CD14-positive monocyte (primary cell): Measurements from ENCODE around the gene HACL1. TPM values are rescaled to one million over a fixed set of nuclear protein-coding genes. Genes with fewer than 3 reads are reported as not detected.

Experiments
- DNase-seq, 3 donors: peaks; one replicate each; pipeline ENCODE4 v3.0.0-alpha.2; 2011 to 2022
- H2AFZ ChIP-seq: 2 replicates; pipeline ENCODE4 v1.6.0; 2012; ENCODE audit warnings: mild to moderate bottlenecking, low read depth, low read length, inconsistent platforms; ENCODE audit not compliant: insufficient read depth, poor library complexity, severe bottlenecking
- H3K27ac ChIP-seq, 2 donors: 1 replicate in 1 of 2; 2 replicates in 1 of 2; pipeline ENCODE4 v1.5.1; 2012 to 2013; ENCODE audit warnings: low read length in 2 of 2, control low read depth in 1 of 2, inconsistent platforms in 1 of 2, low read depth in 1 of 2, mild to moderate bottlenecking in 1 of 2
- H3K27me3 ChIP-seq, 2 donors: one replicate each; pipeline versions ENCODE4 v1.6.0 to v1.6.1; 2011 to 2013; ENCODE audit warnings: low read length in 2 of 2; ENCODE audit not compliant: control insufficient read depth in 2 of 2, insufficient read depth in 2 of 2
- H3K36me3 ChIP-seq, 2 donors: replicated peaks in 1 of 2; 1 replicate in 1 of 2; 2 replicates in 1 of 2; pipeline versions ENCODE4 v1.5.1 to v1.6.1; 2012 to 2013; ENCODE audit warnings: low read length in 2 of 2, control low read depth in 1 of 2, inconsistent platforms in 1 of 2, mild to moderate bottlenecking in 1 of 2; ENCODE audit not compliant: insufficient read depth in 2 of 2, control insufficient read depth in 1 of 2
- H3K4me1 ChIP-seq, 2 donors: 1 replicate in 1 of 2; 2 replicates in 1 of 2; pipeline versions ENCODE4 v1.5.1 to v1.6.1; 2012 to 2013; ENCODE audit warnings: low read length in 2 of 2, control low read depth in 1 of 2, inconsistent platforms in 1 of 2, mild to moderate bottlenecking in 1 of 2, moderate library complexity in 1 of 2; ENCODE audit not compliant: insufficient read depth in 2 of 2, control insufficient read depth in 1 of 2
- H3K4me2 ChIP-seq: replicated peaks from 2 replicates; pipeline ENCODE3; 2012; ENCODE audit warnings: low read length, moderate library complexity, mild to moderate bottlenecking; ENCODE audit not compliant: poor library complexity, severe bottlenecking; ENCODE audit errors: extremely low read depth
- H3K4me3 ChIP-seq, 3 experiments: fragments of 200-600 bp in 1 of 3; sonication (generic) in 1 of 3; replicated peaks in 1 of 3; 1 replicate in 2 of 3; 2 replicates in 1 of 3; pipeline ENCODE4 v1.5.1; 2011 to 2013; ENCODE audit warnings: low read length in 3 of 3, mild to moderate bottlenecking in 3 of 3, control low read depth in 2 of 3, low read depth in 2 of 3, inconsistent platforms in 1 of 3, moderate library complexity in 1 of 3
- H3K79me2 ChIP-seq: 2 replicates; pipeline ENCODE4 v1.6.0; 2012; ENCODE audit warnings: mild to moderate bottlenecking, control low read depth, inconsistent platforms, low read length, moderate library complexity; ENCODE audit not compliant: insufficient read depth
- H3K9ac ChIP-seq: 2 replicates; pipeline ENCODE4 v1.6.0; 2017; ENCODE audit warnings: low read length, mild to moderate bottlenecking; ENCODE audit not compliant: insufficient read depth, poor library complexity, severe bottlenecking
- H3K9me3 ChIP-seq, 2 donors: replicated peaks in 1 of 2; 1 replicate in 1 of 2; 2 replicates in 1 of 2; pipeline versions ENCODE4 v1.5.1 to v1.6.1; 2012 to 2013; ENCODE audit warnings: low read length in 2 of 2, control low read depth in 1 of 2; ENCODE audit not compliant: control insufficient read depth in 1 of 2, insufficient read depth in 1 of 2
- H4K20me1 ChIP-seq: 2 replicates; pipeline ENCODE4 v1.6.0; 2012; ENCODE audit warnings: mild to moderate bottlenecking, low read length, control low read depth, moderate library complexity; ENCODE audit not compliant: insufficient read depth
- H3K27ac Mint-ChIP-seq, 7 donors: one replicate each; pipeline ENCODE4 v1.8.0; 2020; ENCODE audit warnings: mild to moderate bottlenecking in 7 of 7, mixed read lengths in 7 of 7, moderate library complexity in 6 of 7, inconsistent platforms in 2 of 7
- H3K27me3 Mint-ChIP-seq, 3 donors: one replicate each; pipeline ENCODE4 v1.8.0; 2021 to 2022; ENCODE audit warnings: low read depth in 3 of 3, mild to moderate bottlenecking in 3 of 3, mixed read lengths in 3 of 3, moderate library complexity in 3 of 3, inconsistent platforms in 1 of 3
- H3K36me3 Mint-ChIP-seq, 2 donors: one replicate each; pipeline ENCODE4 v1.8.0; 2020; ENCODE audit warnings: mixed read lengths in 2 of 2, inconsistent platforms in 1 of 2, mild to moderate bottlenecking in 1 of 2
- H3K4me1 Mint-ChIP-seq: one replicate; pipeline ENCODE4 v1.8.0; 2020; ENCODE audit warnings: mild to moderate bottlenecking, mixed read lengths
- H3K4me3 Mint-ChIP-seq, 2 donors: one replicate each; pipeline ENCODE4 v1.8.0; 2020; ENCODE audit warnings: mild to moderate bottlenecking in 2 of 2, mixed read lengths in 2 of 2, moderate library complexity in 1 of 2
- H3K9me3 Mint-ChIP-seq, 7 donors: one replicate each; pipeline ENCODE4 v1.8.0; 2020 to 2022; ENCODE audit warnings: mixed read lengths in 7 of 7, mild to moderate bottlenecking in 6 of 7, moderate library complexity in 6 of 7, inconsistent platforms in 2 of 7
- WGBS: methylation state at CpG from one replicate; pipeline ENCODE4 v1.1.5; 2013; ENCODE audit warnings: missing lambda C conversion rate; ENCODE audit not compliant: insufficient coverage; 5-methylcytosine and 5-hydroxymethylcytosine counted together
- intact Hi-C, 2 donors: fragments of 100-400 bp; cut with micrococcal nuclease; formaldehyde crosslinking; loops; one replicate each; pipeline versions ENCODE4 v1.15.0 to v1.15.1; 2023
- polyA plus RNA-seq, 3 donors: library from polyadenylated mRNA; depleted of rRNA in 1 of 3; unstranded in 2 of 3; stranded (reverse) in 1 of 3; fragments of 300-500 nt in 2 of 3; fragments of >200 nt in 1 of 3; fragmentation: Illumina TruSeq in 2 of 3; gene quantifications; 1 replicate in 2 of 3; 2 replicates in 1 of 3; pipeline ENCODE4 v1.2.3, GENCODE V29; 2012 to 2021
- TF ChIP-seq, protein P1 (sequence below): fragments of 200-600 bp; IDR thresholded peaks from one replicate; pipeline ENCODE4 v1.8.0; 2022; ENCODE audit warnings: antibody characterized with exemption, mild to moderate bottlenecking

The HACL1 gene
- polyA plus RNA-seq, 3 donors = 12.3 to 27.2 (median 22.3) TPM

DNA sequence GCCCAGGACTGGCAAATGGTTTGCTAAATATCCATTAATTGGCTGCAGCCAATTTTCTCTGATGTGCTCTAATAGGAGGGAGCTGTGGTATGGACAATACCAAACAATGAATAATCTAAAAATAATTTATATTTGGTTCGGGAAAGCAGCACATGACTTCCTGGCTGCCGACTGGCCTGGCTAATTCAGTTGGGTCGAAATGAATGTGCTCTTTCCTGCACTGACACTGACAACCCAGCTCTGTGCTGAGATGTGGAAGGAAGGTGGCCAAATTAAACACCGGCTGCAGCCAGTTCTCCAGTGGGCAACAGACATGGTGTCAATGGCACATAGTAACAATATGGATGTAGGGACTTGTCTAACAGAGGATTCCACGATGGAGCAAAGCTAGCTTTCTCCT, 58.8 kb downstream of the HACL1 start:
- no peak overlapping the region for H3K4me3 ChIP-seq
- H3K4me1 ChIP-seq = no peaks in the 10 kb centered on the region
- Mint-ChIP-seq H3K36me3 (peaks cover 0 to 2% of the 10 kb centered on the region in 2 donors), H3K4me3 (no peak overlapping the region), H3K9me3 (peaks cover 4 to 17% (median 8%) of the 10 kb centered on the region in 7 donors), H3K4me1 (peaks cover 6% of the 10 kb centered on the region), H3K27me3 (peaks cover 0 to 3% (median 3%) of the 10 kb centered on the region in 3 donors), H3K27ac (no peak overlapping the region)
- intact Hi-C loops = no loop called here
- no peaks in the 10 kb centered on the region for H3K27me3 ChIP-seq
- H2AFZ ChIP-seq = no peak overlapping the region
- H3K27ac ChIP-seq = no peak overlapping the region
- H3K36me3 ChIP-seq = no peaks in the 10 kb centered on the region
- H3K4me2 ChIP-seq = no peak overlapping the region
- TF ChIP-seq, protein P1, sequence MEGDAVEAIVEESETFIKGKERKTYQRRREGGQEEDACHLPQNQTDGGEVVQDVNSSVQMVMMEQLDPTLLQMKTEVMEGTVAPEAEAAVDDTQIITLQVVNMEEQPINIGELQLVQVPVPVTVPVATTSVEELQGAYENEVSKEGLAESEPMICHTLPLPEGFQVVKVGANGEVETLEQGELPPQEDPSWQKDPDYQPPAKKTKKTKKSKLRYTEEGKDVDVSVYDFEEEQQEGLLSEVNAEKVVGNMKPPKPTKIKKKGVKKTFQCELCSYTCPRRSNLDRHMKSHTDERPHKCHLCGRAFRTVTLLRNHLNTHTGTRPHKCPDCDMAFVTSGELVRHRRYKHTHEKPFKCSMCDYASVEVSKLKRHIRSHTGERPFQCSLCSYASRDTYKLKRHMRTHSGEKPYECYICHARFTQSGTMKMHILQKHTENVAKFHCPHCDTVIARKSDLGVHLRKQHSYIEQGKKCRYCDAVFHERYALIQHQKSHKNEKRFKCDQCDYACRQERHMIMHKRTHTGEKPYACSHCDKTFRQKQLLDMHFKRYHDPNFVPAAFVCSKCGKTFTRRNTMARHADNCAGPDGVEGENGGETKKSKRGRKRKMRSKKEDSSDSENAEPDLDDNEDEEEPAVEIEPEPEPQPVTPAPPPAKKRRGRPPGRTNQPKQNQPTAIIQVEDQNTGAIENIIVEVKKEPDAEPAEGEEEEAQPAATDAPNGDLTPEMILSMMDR = no peak
- 10% methylated on average over 2 of the region's 5 CpGs for WGBS
- no peak overlapping the region for H3K9ac ChIP-seq
- no peaks in the 10 kb centered on the region for H4K20me1 ChIP-seq
- H3K79me2 ChIP-seq = no peaks in the 10 kb centered on the region
- H3K9me3 ChIP-seq = peaks cover 5 to 6% of the 10 kb centered on the region in 2 donors
- DNase-seq = no peak

DNA sequence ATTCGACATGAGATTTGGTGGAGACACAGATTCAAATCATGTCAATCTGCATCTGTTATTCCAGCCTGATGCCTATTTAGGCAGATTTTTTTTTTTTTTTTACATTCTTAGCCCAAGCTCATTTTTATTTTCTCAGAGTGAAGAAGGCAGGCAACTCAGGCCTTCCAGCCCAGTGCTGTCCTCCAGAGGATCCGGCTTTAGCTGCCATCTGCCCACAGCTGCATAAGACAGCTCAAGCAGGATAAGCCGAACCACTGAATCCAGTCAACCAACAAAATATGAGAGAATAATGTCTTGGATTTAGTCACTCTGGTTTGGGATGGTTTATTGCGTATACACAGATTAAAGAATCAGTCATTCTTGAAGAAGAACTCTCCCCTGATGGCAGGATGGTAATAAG, 60.0 kb downstream of the HACL1 start:
- peaks cover 0 to 6% (median 0%) of the 10 kb centered on the region in 7 donors for H3K9me3 Mint-ChIP-seq
- no peaks in the 10 kb centered on the region for H3K79me2 ChIP-seq
- no peak overlapping the region for H3K4me3 ChIP-seq
- H3K4me3 Mint-ChIP-seq = no peak overlapping the region
- peaks cover 0 to under 1% of the 10 kb centered on the region in 2 donors for H3K9me3 ChIP-seq
- no peak overlapping the region for H3K4me2 ChIP-seq
- no peaks in the 10 kb centered on the region for H3K4me1 ChIP-seq
- no peak for DNase-seq
- no peaks in the 10 kb centered on the region for H3K36me3 Mint-ChIP-seq
- H3K27ac Mint-ChIP-seq = no peak overlapping the region
- no peaks in the 10 kb centered on the region for H4K20me1 ChIP-seq
- WGBS = no CpG with 5 or more reads among the region's 4 CpGs
- H3K9ac ChIP-seq = no peak overlapping the region
- H3K27me3 ChIP-seq = no peaks in the 10 kb centered on the region
- no peak overlapping the region for H3K27ac ChIP-seq
- no peaks in the 10 kb centered on the region for H3K36me3 ChIP-seq
- TF ChIP-seq, protein P1 = no peak
- intact Hi-C loops = no loop called here
- H3K4me1 Mint-ChIP-seq = peaks cover 10% of the 10 kb centered on the region
- peaks cover 0 to 3% (median 0%) of the 10 kb centered on the region in 3 donors for H3K27me3 Mint-ChIP-seq
- no peak overlapping the region for H2AFZ ChIP-seq
